Measurements from ENCODE around the gene LRRC32.

Gene LRRC32

GRCh38 chr11:76700177-76701100 is 29.9 kb upstream of the LRRC32 start:
- DNase-seq (ENCODE audit: low spot score): no peak

- no peak for DNase-seq (ENCODE audit: low spot score)
These were observed 29.0 kb upstream of the LRRC32 start for GRCh38 chr11:76699451-76700091.

GRCh38 chr11:76698321-76699043 is 27.9 kb upstream of the LRRC32 start:
- DNase-seq (ENCODE audit: low spot score): no peak

- DNase-seq (ENCODE audit: low spot score): no peak
These were observed 26.2 kb upstream of the LRRC32 start for GRCh38 chr11:76696756-76697155.

- DNase-seq (ENCODE audit: low spot score): no peak
These were observed 25.2 kb upstream of the LRRC32 start for GRCh38 chr11:76695771-76696170.

GRCh38 chr11:76695133-76695532 is 24.6 kb upstream of the LRRC32 start:
- DNase-seq (ENCODE audit: low spot score): no peak

- DNase-seq (ENCODE audit: low spot score): no peak
These were observed 24.1 kb upstream of the LRRC32 start for GRCh38 chr11:76694664-76695063.

- DNase-seq (ENCODE audit: low spot score): no peak
These were observed 23.3 kb upstream of the LRRC32 start for GRCh38 chr11:76693806-76694205.

GRCh38 chr11:76692956-76693355 is 22.4 kb upstream of the LRRC32 start:
- DNase-seq (ENCODE audit: low spot score): no peak

- no peak for DNase-seq (ENCODE audit: low spot score)
These were observed 21.1 kb upstream of the LRRC32 start for GRCh38 chr11:76691655-76692054.

- no peak for DNase-seq (ENCODE audit: low spot score)
These were observed 20.2 kb upstream of the LRRC32 start for GRCh38 chr11:76690736-76691135.

GRCh38 chr11:76689313-76690260 is 19.0 kb upstream of the LRRC32 start:
- no peak for DNase-seq (ENCODE audit: low spot score)

GRCh38 chr11:76688146-76688545 is 17.6 kb upstream of the LRRC32 start:
- DNase-seq (ENCODE audit: low spot score): no peak

- peak; percentile 9 for DNase-seq (ENCODE audit: low spot score)
These were observed 15.9 kb upstream of the LRRC32 start for GRCh38 chr11:76686261-76687079.

- DNase-seq (ENCODE audit: low spot score): no peak
These were observed 15.3 kb upstream of the LRRC32 start for GRCh38 chr11:76685831-76686230.

- no peak for DNase-seq (ENCODE audit: low spot score)
These were observed 14.7 kb upstream of the LRRC32 start for GRCh38 chr11:76685237-76685636.

GRCh38 chr11:76684516-76684915 is 14.0 kb upstream of the LRRC32 start:
- no peak for DNase-seq (ENCODE audit: low spot score)

GRCh38 chr11:76683161-76684095 is 12.9 kb upstream of the LRRC32 start:
- DNase-seq (ENCODE audit: low spot score): no peak

GRCh38 chr11:76682684-76683083 is 12.1 kb upstream of the LRRC32 start:
- DNase-seq (ENCODE audit: low spot score): no peak

GRCh38 chr11:76682106-76682505 is 11.6 kb upstream of the LRRC32 start:
- no peak for DNase-seq (ENCODE audit: low spot score)

Data from CD4-positive, alpha-beta T cell treated with Interleukin-6 at 100 ng/mL for 8 hours (primary cell).